DND-41 (cell line): ENCODE results near the gene KRTAP16-1.
"Not testable (repeated sequence)": the region's sequence is repeated elsewhere in the genome, so short reads cannot be mapped to it uniquely, and the experiment has no call there.

Experiments used
- ATAC-seq: fragments of 200-7000 bp; cut with Tn5 transposase; 3 replicates; pipeline ENCODE4 v1.9.1; 2021; ENCODE audit warnings: low read depth; ENCODE audit not compliant: insufficient read depth
- DNase-seq: peaks from one replicate; pipeline ENCODE4 v3.0.0-alpha.2; 2020
- H2AFZ ChIP-seq: 2 replicates; pipeline ENCODE4 v1.6.0; 2012; ENCODE audit warnings: low read depth, low read length
- H3K27ac ChIP-seq: 2 replicates; pipeline ENCODE4 v1.5.1; 2012; ENCODE audit warnings: low read length, inconsistent platforms
- H3K27me3 ChIP-seq: fragments of 200-600 bp; sonication (generic); 2 replicates; pipeline ENCODE4 v1.6.0; 2012; ENCODE audit warnings: low read length, mild to moderate bottlenecking, inconsistent platforms; ENCODE audit not compliant: insufficient read depth, poor library complexity
- H3K36me3 ChIP-seq: 2 replicates; pipeline ENCODE4 v1.5.1; 2012; ENCODE audit warnings: low read length, inconsistent platforms; ENCODE audit not compliant: insufficient read depth
- H3K4me1 ChIP-seq: 2 replicates; pipeline ENCODE4 v1.5.1; 2012; ENCODE audit warnings: mild to moderate bottlenecking, low read length; ENCODE audit not compliant: insufficient read depth
- H3K4me2 ChIP-seq: 2 replicates; pipeline ENCODE4 v1.6.0; 2012; ENCODE audit warnings: mild to moderate bottlenecking, moderate library complexity, low read length, inconsistent platforms; ENCODE audit not compliant: insufficient read depth
- H3K4me3 ChIP-seq, 2 experiments: fragments of 200-600 bp in 1 of 2; shearing (Covaris generic) in 1 of 2; 2 replicates each; pipeline ENCODE4 v1.5.1; 2012 to 2016; ENCODE audit warnings: inconsistent platforms in 2 of 2, low read length in 2 of 2, mild to moderate bottlenecking in 2 of 2, low read depth in 1 of 2, moderate library complexity in 1 of 2
- H3K79me2 ChIP-seq: 2 replicates; pipeline ENCODE4 v1.6.0; 2012; ENCODE audit warnings: low read length, inconsistent platforms; ENCODE audit not compliant: insufficient read depth
- H3K9ac ChIP-seq: 2 replicates; pipeline ENCODE4 v1.6.0; 2012; ENCODE audit warnings: low read depth, mild to moderate bottlenecking, inconsistent platforms, low read length, moderate library complexity
- H3K9me3 ChIP-seq: 2 replicates; pipeline ENCODE4 v1.5.1; 2012; ENCODE audit warnings: low read length, moderate library complexity, mild to moderate bottlenecking, inconsistent platforms; ENCODE audit not compliant: insufficient read depth, severe bottlenecking
- H4K20me1 ChIP-seq: 2 replicates; pipeline ENCODE4 v1.6.0; 2012; ENCODE audit warnings: low read length; ENCODE audit not compliant: insufficient read depth
- CTCF ChIP-seq: IDR thresholded peaks from 2 replicates; pipeline ENCODE4 v1.5.1; 2012; ENCODE audit warnings: borderline replicate concordance, low read length, moderate library complexity, mild to moderate bottlenecking; ENCODE audit not compliant: poor library complexity, severe bottlenecking; ENCODE audit errors: extremely low read depth
- EZH2 ChIP-seq: IDR thresholded peaks from 3 replicates; pipeline ENCODE4 v1.6.1; 2012; ENCODE audit warnings: borderline replicate concordance, low read depth, mild to moderate bottlenecking, moderate library complexity, low read length, inconsistent platforms; ENCODE audit not compliant: severe bottlenecking

Gene KRTAP16-1

GRCh38 chr17:41351177-41351576 is 42.1 kb upstream of the KRTAP16-1 start:
- Histone ChIP-seq H3K79me2 (no peaks in the 10 kb centered on the region), H3K4me1 (no peaks in the 10 kb centered on the region), H3K27ac (no peak overlapping the region), H3K9me3 (no peaks in the 10 kb centered on the region), H3K4me3 (no peak overlapping the region), H4K20me1 (no peaks in the 10 kb centered on the region), H2AFZ (no peak overlapping the region), H3K36me3 (no peaks in the 10 kb centered on the region), H3K27me3 (no peaks in the 10 kb centered on the region), H3K4me2 (no peak overlapping the region), H3K9ac (no peak overlapping the region)
- ATAC-seq (no peak), DNase-seq (no peak)
- TF ChIP-seq EZH2 (no peak), CTCF (no peak)

GRCh38 chr17:41350381-41350878 is 41.3 kb upstream of the KRTAP16-1 start, which contains the start of gene KRT33A:
KRT33A (minus strand) TSS chr17:41350828; CDS start chr17:41350767, 61 bp downstream.
- H3K9me3 ChIP-seq, H3K9ac ChIP-seq, DNase-seq, ATAC-seq, H3K79me2 ChIP-seq, H3K27me3 ChIP-seq, H3K4me2 ChIP-seq, H3K4me1 ChIP-seq, H2AFZ ChIP-seq, H3K36me3 ChIP-seq, H3K27ac ChIP-seq, H4K20me1 ChIP-seq, H3K4me3 ChIP-seq: not testable (repeated sequence)

GRCh38 chr17:41347869-41348760 is 39.0 kb upstream of the KRTAP16-1 start:
- Histone ChIP-seq H3K27ac (no peak overlapping the region), H3K4me1 (no peaks in the 10 kb centered on the region), H3K27me3 (no peaks in the 10 kb centered on the region), H3K9me3 (no peaks in the 10 kb centered on the region), H3K4me3 (no peak overlapping the region), H2AFZ (no peak overlapping the region), H4K20me1 (no peaks in the 10 kb centered on the region), H3K36me3 (no peaks in the 10 kb centered on the region), H3K79me2 (no peaks in the 10 kb centered on the region), H3K9ac (no peak overlapping the region), H3K4me2 (no peak overlapping the region)
- TF ChIP-seq CTCF (no peak), EZH2 (no peak)
- ATAC-seq, result no peak
- DNase-seq, result no peak

GRCh38 chr17:41346421-41346820 is 37.3 kb upstream of the KRTAP16-1 start:
- not testable (repeated sequence) for DNase-seq, H3K27ac ChIP-seq, H3K9me3 ChIP-seq, H3K4me1 ChIP-seq, H3K36me3 ChIP-seq, H3K79me2 ChIP-seq, H3K9ac ChIP-seq, H3K4me2 ChIP-seq, ATAC-seq, H3K27me3 ChIP-seq, H2AFZ ChIP-seq, H3K4me3 ChIP-seq, H4K20me1 ChIP-seq
